AG04450 (cell line): ENCODE measurements around the gene NFIX. TPM values are rescaled to one million over a fixed set of nuclear protein-coding genes. Genes with fewer than 3 reads are reported as not detected.

ENCODE experiments used
- CTCF ChIA-PET: fragments of 300-600, 350-600 bp; formaldehyde crosslinking; extraction: SDS; loops from one replicate; lab custom pipeline; 2022; ENCODE audit warnings: antibody characterized with exemption, inconsistent platforms; lab: Charles Lee
- POLR2A ChIA-PET: fragments of 350-600 bp; formaldehyde crosslinking; extraction: SDS; loops from one replicate; lab custom pipeline; 2021; ENCODE audit warnings: antibody characterized with exemption, inconsistent platforms; lab: Yijun Ruan, JAX
- DNase-seq: peaks from one replicate; pipeline ENCODE4 v3.0.0-alpha.2; 2011; ENCODE audit warnings: low read depth, low spot score
- H3K27ac ChIP-seq: one replicate; pipeline ENCODE4 v1.5.1; 2012; ENCODE audit warnings: low read depth, low read length, control low read depth
- H3K27me3 ChIP-seq: one replicate; pipeline ENCODE4 v1.6.0; 2012; ENCODE audit warnings: low read length; ENCODE audit not compliant: control insufficient read depth, insufficient read depth
- H3K4me3 ChIP-seq: 2 replicates; pipeline ENCODE4 v1.5.1; 2011; ENCODE audit warnings: mild to moderate bottlenecking, low read depth, low read length, control low read depth
- H3K9me3 ChIP-seq: 2 replicates; pipeline ENCODE4 v1.5.1; 2012; ENCODE audit warnings: low read length; ENCODE audit not compliant: control insufficient read depth, insufficient read depth
- polyA plus RNA-seq: library from polyadenylated mRNA; depleted of rRNA; stranded (reverse); fragments of >200 nt; gene quantifications from 2 replicates; pipeline ENCODE4 v1.2.3, GENCODE V29; 2011
- TF ChIP-seq, protein P1 (sequence below): IDR thresholded peaks from 2 replicates; pipeline ENCODE4 v1.5.1; 2011; ENCODE audit warnings: low read depth, low read length, control low read depth, inconsistent platforms

Gene NFIX
- polyA plus RNA-seq, 1 experiment: 15.1 TPM

DNA sequence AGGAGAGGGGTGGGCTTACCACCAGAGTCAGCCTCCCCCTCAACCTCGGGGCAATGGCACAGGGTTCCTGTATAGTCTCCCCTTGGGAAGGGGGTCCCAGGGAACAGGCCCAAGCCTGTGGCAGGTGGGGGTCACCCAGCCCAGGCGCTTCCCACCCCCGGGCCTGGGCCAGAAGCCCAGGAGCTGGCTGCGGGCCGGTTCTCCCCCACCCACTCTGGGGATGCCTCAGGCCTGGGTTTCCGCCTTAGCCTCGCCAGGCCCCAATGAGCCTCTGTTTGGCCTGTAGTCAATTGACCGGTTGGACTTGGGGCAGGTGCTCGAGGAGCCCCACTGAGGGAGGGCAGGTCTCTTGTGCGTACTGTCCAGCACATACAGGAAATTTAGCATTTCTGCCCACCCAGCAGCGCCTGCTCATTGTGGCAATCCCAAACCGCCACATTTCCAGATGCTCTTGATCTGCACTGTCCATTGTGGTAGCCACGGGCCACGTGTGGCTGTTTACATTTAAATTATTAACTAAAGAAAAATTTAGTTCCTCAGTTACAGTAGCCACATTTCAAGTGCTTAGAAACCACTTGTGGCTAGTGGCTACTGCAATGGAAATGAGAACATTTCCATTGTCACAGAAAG is 97.4 kb downstream of the NFIX start:
- DNase-seq: no peak
- ChIA-PET POLR2A (no interaction called here), CTCF (interaction anchor here (0.6 to 7.6 kb wide), 9 partner anchors 9 to 1294 kb away, joined by 3 to 150 read pairs (median 24); no protein-coding TSS in a partner anchor)
- Histone ChIP-seq H3K27me3 (no peaks in the 10 kb centered on the region), H3K27ac (peak overlapping the region; percentile 31), H3K9me3 (no peaks in the 10 kb centered on the region; the same call in 1 of the 2 replicates), H3K4me3 (no peak overlapping the region)
- TF ChIP-seq, protein P1, sequence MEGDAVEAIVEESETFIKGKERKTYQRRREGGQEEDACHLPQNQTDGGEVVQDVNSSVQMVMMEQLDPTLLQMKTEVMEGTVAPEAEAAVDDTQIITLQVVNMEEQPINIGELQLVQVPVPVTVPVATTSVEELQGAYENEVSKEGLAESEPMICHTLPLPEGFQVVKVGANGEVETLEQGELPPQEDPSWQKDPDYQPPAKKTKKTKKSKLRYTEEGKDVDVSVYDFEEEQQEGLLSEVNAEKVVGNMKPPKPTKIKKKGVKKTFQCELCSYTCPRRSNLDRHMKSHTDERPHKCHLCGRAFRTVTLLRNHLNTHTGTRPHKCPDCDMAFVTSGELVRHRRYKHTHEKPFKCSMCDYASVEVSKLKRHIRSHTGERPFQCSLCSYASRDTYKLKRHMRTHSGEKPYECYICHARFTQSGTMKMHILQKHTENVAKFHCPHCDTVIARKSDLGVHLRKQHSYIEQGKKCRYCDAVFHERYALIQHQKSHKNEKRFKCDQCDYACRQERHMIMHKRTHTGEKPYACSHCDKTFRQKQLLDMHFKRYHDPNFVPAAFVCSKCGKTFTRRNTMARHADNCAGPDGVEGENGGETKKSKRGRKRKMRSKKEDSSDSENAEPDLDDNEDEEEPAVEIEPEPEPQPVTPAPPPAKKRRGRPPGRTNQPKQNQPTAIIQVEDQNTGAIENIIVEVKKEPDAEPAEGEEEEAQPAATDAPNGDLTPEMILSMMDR: no peak

GRCh38 chr19:13093407-13094105 is 98.3 kb downstream of the NFIX start:
- H3K27ac ChIP-seq: peak overlapping the region; percentile 21
- POLR2A ChIA-PET: interaction anchor here (0.9 to 1.2 kb wide), 3 partner anchors 15 to 119 kb away, joined by 3 read pairs; no protein-coding TSS in a partner anchor

GRCh38 chr19:13094106-13094504 is 98.8 kb downstream of the NFIX start:
- ChIA-PET CTCF (interaction anchor here (0.6 to 7.6 kb wide), 32 partner anchors 8 to 536 kb away, joined by 3 to 150 read pairs (median 4); partner anchors contain the start of gene DAND5), POLR2A (interaction anchor here (0.9 to 1.2 kb wide), 3 partner anchors 16 to 119 kb away, joined by 3 read pairs; no protein-coding TSS in a partner anchor)
- Histone ChIP-seq H3K27me3 (no peaks in the 10 kb centered on the region), H3K9me3 (no peaks in the 10 kb centered on the region; the same call in 1 of the 2 replicates), H3K4me3 (no peak overlapping the region), H3K27ac (no peak overlapping the region)
- TF ChIP-seq, protein P1: no peak
- DNase-seq: no peak

More at GRCh38 chr19:13093407-13094105, 98.3 kb downstream of the NFIX start:
- DNase-seq: peak; percentile 60
- TF ChIP-seq, protein P1: peak; percentile 89
- CTCF ChIA-PET: interaction anchor here (0.6 to 7.6 kb wide), 33 partner anchors 8 to 1293 kb away, joined by 3 to 150 read pairs (median 4); partner anchors contain the start of gene DAND5
- Histone ChIP-seq H3K4me3 (no peak overlapping the region), H3K27me3 (no peaks in the 10 kb centered on the region), H3K9me3 (no peaks in the 10 kb centered on the region; the same call in 1 of the 2 replicates)

DNA sequence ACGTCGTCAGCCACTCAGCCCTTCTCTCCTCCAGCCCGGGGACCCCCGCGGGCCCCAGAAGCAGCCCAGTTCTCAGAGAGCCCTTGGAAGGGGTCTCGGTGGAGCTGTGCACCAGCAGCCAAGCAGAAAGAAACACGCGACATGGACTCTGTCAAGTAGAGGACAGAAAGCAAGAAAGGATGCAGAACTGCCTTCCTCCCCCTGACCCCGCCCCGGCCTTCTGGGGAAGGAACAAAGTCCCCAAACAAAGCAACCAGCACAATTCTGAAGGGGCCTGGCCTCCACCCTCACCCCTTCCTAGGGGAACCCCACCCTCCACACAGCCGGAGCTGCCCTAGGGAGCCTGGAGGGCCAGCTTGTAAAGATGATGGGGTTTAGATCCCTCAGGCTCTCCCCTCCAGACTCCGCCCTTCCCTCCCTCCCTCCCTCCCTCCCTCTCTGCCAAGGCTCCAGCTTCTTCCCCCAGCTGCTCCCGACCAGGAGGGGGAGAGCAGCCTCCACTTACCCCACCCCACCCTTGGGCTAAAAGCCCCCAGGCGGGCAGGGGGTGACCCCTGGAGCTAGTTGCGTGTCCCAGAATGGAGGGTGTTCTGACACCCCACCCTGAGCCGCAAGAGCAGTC is 99.6 kb downstream of the NFIX start:
- Histone ChIP-seq H3K27me3 (no peaks in the 10 kb centered on the region), H3K27ac (no peak overlapping the region), H3K9me3 (no peaks in the 10 kb centered on the region; the same call in 1 of the 2 replicates), H3K4me3 (no peak overlapping the region)
- POLR2A ChIA-PET: interaction anchor here (0.9 to 1.2 kb wide), 2 partner anchors 117 to 120 kb away, joined by 3 read pairs; no protein-coding TSS in a partner anchor
- CTCF ChIA-PET: interaction anchor here (0.6 to 7.6 kb wide), 18 partner anchors 9 to 212 kb away, joined by 3 to 150 read pairs (median 6); no protein-coding TSS in a partner anchor
- TF ChIP-seq, protein P1: no peak
- no peak for DNase-seq
